Right lobe of liver (tissue), 4 donors: ENCODE measurements around the gene TOB1.

Experiments
- CTCF ChIP-seq, 4 donors: fragments of 200-600 bp in 3 of 4; fragments of 450-650 bp in 1 of 4; IDR thresholded peaks; one replicate each; pipeline versions ENCODE4 v1.5.1 to v1.8.0; 2016 to 2022; ENCODE audit warnings: antibody characterized with exemption in 4 of 4, mild to moderate bottlenecking in 2 of 4
- POLR2A ChIP-seq: fragments of 450-650 bp; IDR thresholded peaks from one replicate; pipeline ENCODE4 v1.6.1; 2017; ENCODE audit warnings: antibody characterized with exemption, mild to moderate bottlenecking
- donor health status: DM: no; HTN: no; CAD: no.
- donor health status: DM: no; HTN: no; CAD: no.
- donor health status: DM: no; HTN: yes; CAD: no.

GRCh38 chr17:50908140-50908859, 42.1 kb upstream of the TOB1 start:
- TF ChIP-seq CTCF (IDR thresholded peaks at IDR 0.05) (no peak), POLR2A (no peak)
